GM20000 (cell line): ENCODE data around the gene STRIP1.

Source experiments
- DNase-seq: peaks from one replicate; pipeline ENCODE4 v3.0.0; 2012; ENCODE audit warnings: low spot score
- CTCF ChIP-seq: IDR thresholded peaks from 2 replicates; pipeline ENCODE4 v1.5.1; 2012; ENCODE audit warnings: mild to moderate bottlenecking, control low read depth; ENCODE audit errors: extremely low read depth, missing control alignments

STRIP1 gene

GRCh38 chr1:110059133-110059863, 24.9 kb downstream of the STRIP1 start:
- DNase-seq: no peak
- no peak for TF ChIP-seq CTCF

GRCh38 chr1:110060034-110060661, 25.7 kb downstream of the STRIP1 start:
- peak; percentile 78 for TF ChIP-seq CTCF
- DNase-seq: peak; percentile 74

GRCh38 chr1:110060662-110061060, 26.2 kb downstream of the STRIP1 start:
- no peak for DNase-seq
- no peak for TF ChIP-seq CTCF

GRCh38 chr1:110061341-110061740, 26.9 kb downstream of the STRIP1 start:
- DNase-seq: no peak
- no peak for TF ChIP-seq CTCF

GRCh38 chr1:110062612-110063011, 28.2 kb downstream of the STRIP1 start:
- no peak for TF ChIP-seq CTCF
- no peak for DNase-seq

- DNase-seq: no peak
- no peak for TF ChIP-seq CTCF
These were observed 29.4 kb downstream of the STRIP1 start for GRCh38 chr1:110063781-110064180.

- TF ChIP-seq CTCF: no peak
- DNase-seq: no peak
These were observed 30.3 kb downstream of the STRIP1 start for GRCh38 chr1:110064576-110065337.
